Smooth muscle cell (in vitro differentiated cells): ENCODE measurements around the gene MIOX. TPM values are rescaled to one million over a fixed set of nuclear protein-coding genes. Genes with fewer than 3 reads are reported as not detected.
"Not testable (repeated sequence)": the region's sequence is repeated elsewhere in the genome, so short reads cannot be mapped to it uniquely, and the experiment has no call there.

Source experiments
- DNase-seq: peaks from one replicate; lab custom pipeline; 2025; ENCODE audit not compliant: unreplicated experiment; lab: John Stamatoyannopoulos, UW
- H2AFZ ChIP-seq: fragments of 200-600 bp; sonication (generic); 2 replicates; pipeline ENCODE4 v1.6.0; 2016; ENCODE audit warnings: antibody characterized with exemption, low read depth, mild to moderate bottlenecking
- H3F3A ChIP-seq: fragments of 200-600 bp; sonication (generic); 2 replicates; pipeline ENCODE4 v1.6.0; 2017; ENCODE audit warnings: antibody characterized with exemption, low read depth
- H3K27ac ChIP-seq: fragments of 200-600 bp; sonication (generic); 2 replicates; pipeline ENCODE4 v1.5.1; 2016; ENCODE audit warnings: low read depth, mild to moderate bottlenecking
- H3K27me3 ChIP-seq: fragments of 200-600 bp; sonication (generic); 2 replicates; pipeline ENCODE4 v1.6.1; 2016; ENCODE audit warnings: low read depth, mild to moderate bottlenecking
- H3K36me3 ChIP-seq: fragments of 200-600 bp; sonication (generic); 2 replicates; pipeline ENCODE4 v1.5.1; 2016; ENCODE audit warnings: low read depth
- H3K4me1 ChIP-seq: fragments of 200-600 bp; sonication (generic); 2 replicates; pipeline ENCODE4 v1.5.1; 2016; ENCODE audit warnings: low read depth
- H3K4me2 ChIP-seq: fragments of 200-600 bp; sonication (generic); 2 replicates; pipeline ENCODE4 v1.6.0; 2016; ENCODE audit warnings: mild to moderate bottlenecking
- H3K4me3 ChIP-seq: fragments of 200-600 bp; sonication (generic); 2 replicates; pipeline ENCODE4 v1.5.1; 2016; ENCODE audit warnings: mild to moderate bottlenecking
- H3K79me2 ChIP-seq: fragments of 200-600 bp; sonication (generic); 2 replicates; pipeline ENCODE4 v1.6.0; 2016; ENCODE audit warnings: low read depth, mild to moderate bottlenecking
- H3K9ac ChIP-seq: fragments of 200-600 bp; sonication (generic); 2 replicates; pipeline ENCODE4 v1.6.0; 2016; ENCODE audit warnings: low read depth
- H3K9me3 ChIP-seq: fragments of 200-600 bp; sonication (generic); replicated peaks from 2 replicates; pipeline ENCODE4 v1.5.1; 2016; ENCODE audit warnings: low read depth
- H4K20me1 ChIP-seq: fragments of 200-600 bp; sonication (generic); 2 replicates; pipeline ENCODE4 v1.6.0; 2016; ENCODE audit warnings: low read depth
- WGBS: methylation state at CpG from one replicate; pipeline ENCODE4 v1.1.7; 2016; ENCODE audit warnings: low lambda C conversion rate; 5-methylcytosine and 5-hydroxymethylcytosine counted together
- polyA plus RNA-seq: library from polyadenylated mRNA; unstranded; fragments of >200 nt; fragmentation: Nextera tagmentation; extraction: Ambion mirVana; gene quantifications from 2 replicates; pipeline ENCODE4 v1.2.1, GENCODE V29; 2016
- total RNA-seq: library from RNA; depleted of rRNA; stranded (reverse); fragments of >200 nt; gene quantifications from 2 replicates; pipeline ENCODE4 v1.2.3, GENCODE V29; 2014
- TF ChIP-seq, protein P1 (sequence below): fragments of 200-600 bp; sonication (generic); IDR thresholded peaks from 2 replicates; pipeline ENCODE4 v1.5.1; 2017; ENCODE audit warnings: borderline replicate concordance, mild to moderate bottlenecking, antibody characterized with exemption; ENCODE audit not compliant: insufficient read depth, poor library complexity, severe bottlenecking

Gene MIOX
- total and polyA plus RNA-seq, 2 experiments from 2014 or later = 0.49 TPM; not detected in 1

DNA sequence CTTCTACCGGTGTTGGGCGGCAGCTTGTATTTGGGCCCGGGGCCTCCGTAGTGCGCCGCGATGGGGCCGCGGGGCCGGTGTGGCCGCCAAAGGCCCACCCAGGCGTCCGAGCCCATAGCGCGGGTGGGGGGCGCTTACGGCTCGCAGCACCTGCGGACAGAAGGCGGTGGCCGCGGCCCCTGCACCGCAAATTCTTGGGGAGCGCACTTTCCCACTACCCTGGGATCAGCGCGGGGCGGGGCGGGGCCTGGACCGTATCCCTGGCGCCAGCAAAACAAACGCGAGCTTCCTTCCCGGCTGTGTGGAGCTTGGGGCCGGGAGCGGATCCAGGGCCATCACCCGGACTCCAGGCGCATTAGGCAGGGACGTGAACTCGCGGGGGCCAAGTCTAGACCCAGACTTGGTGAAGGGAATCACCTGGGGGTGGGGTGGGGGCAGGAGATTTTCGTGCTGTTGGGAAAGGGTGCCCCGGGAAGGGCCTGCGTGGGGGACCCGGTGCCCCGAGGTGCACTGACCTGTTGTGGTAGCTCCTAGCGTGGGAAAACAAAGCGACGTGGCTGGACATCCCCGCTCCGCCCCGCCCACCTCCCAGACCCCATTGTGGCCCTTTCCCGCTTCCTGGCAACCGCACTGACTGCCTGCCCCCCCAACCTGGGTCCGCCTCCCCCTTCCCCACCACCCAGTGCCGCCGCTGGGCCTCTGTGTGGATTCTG lies 45.5 kb downstream of the MIOX start:
- peak overlapping the region; percentile 81 for H3K9ac ChIP-seq
- TF ChIP-seq, protein P1, sequence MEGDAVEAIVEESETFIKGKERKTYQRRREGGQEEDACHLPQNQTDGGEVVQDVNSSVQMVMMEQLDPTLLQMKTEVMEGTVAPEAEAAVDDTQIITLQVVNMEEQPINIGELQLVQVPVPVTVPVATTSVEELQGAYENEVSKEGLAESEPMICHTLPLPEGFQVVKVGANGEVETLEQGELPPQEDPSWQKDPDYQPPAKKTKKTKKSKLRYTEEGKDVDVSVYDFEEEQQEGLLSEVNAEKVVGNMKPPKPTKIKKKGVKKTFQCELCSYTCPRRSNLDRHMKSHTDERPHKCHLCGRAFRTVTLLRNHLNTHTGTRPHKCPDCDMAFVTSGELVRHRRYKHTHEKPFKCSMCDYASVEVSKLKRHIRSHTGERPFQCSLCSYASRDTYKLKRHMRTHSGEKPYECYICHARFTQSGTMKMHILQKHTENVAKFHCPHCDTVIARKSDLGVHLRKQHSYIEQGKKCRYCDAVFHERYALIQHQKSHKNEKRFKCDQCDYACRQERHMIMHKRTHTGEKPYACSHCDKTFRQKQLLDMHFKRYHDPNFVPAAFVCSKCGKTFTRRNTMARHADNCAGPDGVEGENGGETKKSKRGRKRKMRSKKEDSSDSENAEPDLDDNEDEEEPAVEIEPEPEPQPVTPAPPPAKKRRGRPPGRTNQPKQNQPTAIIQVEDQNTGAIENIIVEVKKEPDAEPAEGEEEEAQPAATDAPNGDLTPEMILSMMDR = no peak
- 4% methylated on average over 36 of the region's 56 CpGs for WGBS
- peaks cover 15% of the 10 kb centered on the region for H4K20me1 ChIP-seq
- H3K27ac ChIP-seq = peak overlapping the region; percentile 97
- H3K36me3 ChIP-seq = no peaks in the 10 kb centered on the region
- H3K4me2 ChIP-seq = peak overlapping the region; percentile 98
- peak; percentile 63 for DNase-seq
- H3K79me2 ChIP-seq = peaks cover 10% of the 10 kb centered on the region
- peaks cover 23% of the 10 kb centered on the region for H3K4me1 ChIP-seq
- no peak overlapping the region for H2AFZ ChIP-seq
- H3K4me3 ChIP-seq = peak overlapping the region; percentile 69
- H3K27me3 ChIP-seq = no peaks in the 10 kb centered on the region
- H3F3A ChIP-seq = peaks cover 57% of the 10 kb centered on the region
- no peaks in the 10 kb centered on the region for H3K9me3 ChIP-seq

DNA sequence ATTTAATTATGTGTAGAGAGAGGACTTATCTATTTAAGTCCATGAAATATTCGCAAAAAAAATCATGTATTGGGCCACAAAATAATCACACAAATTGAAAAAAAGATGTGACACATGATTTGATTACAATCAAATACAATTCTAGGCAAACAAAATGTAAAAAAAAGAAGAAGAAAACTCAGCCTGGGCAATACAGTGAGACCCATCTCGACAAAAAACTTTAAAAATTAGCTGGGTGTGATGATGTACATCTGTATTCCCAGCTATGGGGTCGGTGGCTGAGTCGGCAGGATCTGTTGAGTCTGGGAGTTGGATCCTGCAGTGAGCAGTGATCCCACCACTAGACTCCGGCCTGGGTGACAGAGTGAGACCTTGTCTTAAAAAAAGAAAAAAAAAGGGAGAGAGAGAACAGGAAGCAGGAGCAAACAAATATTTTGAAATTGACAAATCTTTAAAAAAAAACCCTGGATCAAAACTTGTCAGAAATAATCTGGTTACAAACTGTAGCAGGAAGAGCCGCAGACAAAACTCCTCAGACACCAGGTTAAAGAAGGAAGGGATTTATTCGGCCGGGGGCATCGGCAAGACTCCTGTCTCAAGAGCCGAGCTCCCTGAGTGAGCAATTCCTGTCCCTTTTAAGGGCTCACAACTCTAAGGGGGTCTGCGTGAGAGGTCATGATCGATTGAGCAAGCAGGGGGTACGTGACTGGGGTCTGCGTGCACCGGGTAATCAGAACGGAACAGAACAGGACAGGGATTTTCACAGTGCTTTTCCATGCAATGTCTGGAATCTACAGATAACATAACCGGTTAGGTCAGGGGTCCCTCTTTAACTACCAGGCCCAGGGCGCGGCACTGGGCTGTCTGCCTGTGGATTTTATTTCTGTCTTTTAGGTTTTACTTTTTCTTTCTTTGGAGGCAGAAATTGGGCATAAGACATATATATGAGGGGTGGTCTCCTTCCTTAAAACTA lies 46.5 kb downstream of the MIOX start:
- DNase-seq = no peak
- no peaks in the 10 kb centered on the region for H3K9me3 ChIP-seq
- H2AFZ ChIP-seq = no peak overlapping the region
- H3K4me1 ChIP-seq = peaks cover 27% of the 10 kb centered on the region
- H3K79me2 ChIP-seq = peaks cover 12% of the 10 kb centered on the region
- H3K9ac ChIP-seq = peak overlapping the region; percentile 81
- H3F3A ChIP-seq = peaks cover 56% of the 10 kb centered on the region
- peaks cover 12% of the 10 kb centered on the region for H4K20me1 ChIP-seq
- H3K4me2 ChIP-seq = peak overlapping the region; percentile 98
- H3K27ac ChIP-seq = peak overlapping the region; percentile 97
- 17% methylated on average over 19 of the region's 19 CpGs for WGBS
- no peaks in the 10 kb centered on the region for H3K27me3 ChIP-seq
- TF ChIP-seq, protein P1 = no peak
- H3K36me3 ChIP-seq = no peaks in the 10 kb centered on the region
- peak overlapping the region; percentile 69 for H3K4me3 ChIP-seq

DNA sequence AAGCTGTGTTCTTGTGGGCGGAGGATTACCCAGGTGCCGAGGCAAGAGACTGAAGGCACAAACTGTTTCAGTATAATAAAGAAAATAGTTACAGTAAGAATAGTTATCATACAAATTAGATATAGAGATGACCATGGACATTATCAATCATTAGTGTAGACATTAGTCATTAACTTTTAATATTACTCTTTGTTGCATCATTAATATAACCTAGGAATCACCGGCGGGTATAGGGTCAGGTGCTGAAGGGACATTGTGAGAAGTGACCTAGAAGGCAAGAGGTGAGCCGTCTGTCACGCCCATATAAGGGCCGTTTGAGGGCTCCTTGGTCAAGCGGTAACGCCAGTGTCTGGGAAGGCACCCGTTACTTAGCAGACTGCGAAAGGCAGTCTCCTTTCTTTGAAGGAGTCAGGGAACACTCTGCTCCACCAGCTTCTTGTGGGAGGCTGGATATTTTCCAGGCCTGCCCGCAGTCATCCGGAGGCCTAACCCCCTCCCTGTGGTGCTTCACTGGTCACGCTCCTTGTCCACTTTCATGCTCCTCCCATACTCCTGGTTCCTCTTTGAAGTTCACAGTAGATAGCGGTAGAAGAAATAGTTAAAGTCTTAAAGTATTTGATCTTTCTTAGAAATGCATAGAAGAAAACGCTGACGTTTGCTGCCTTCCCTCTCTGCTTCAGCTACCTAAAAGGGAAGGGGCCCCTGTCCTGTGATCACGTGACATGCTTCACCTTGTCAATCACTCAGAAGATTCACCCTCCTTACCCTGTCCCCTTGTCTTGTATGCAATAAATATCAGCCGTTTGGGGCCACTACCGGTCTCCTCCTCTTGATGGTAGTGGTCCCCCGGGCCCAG lies 47.4 kb downstream of the MIOX start:
- H3K36me3 ChIP-seq, H4K20me1 ChIP-seq, H3K9me3 ChIP-seq, H3K27me3 ChIP-seq, H2AFZ ChIP-seq, DNase-seq: not testable (repeated sequence)
- WGBS = 22% methylated on average over 21 of the region's 21 CpGs
- Histone ChIP-seq H3F3A (peaks cover 56% of the 10 kb centered on the region), H3K4me3 (peak overlapping the region; percentile 14), H3K4me1 (peaks cover 34% of the 10 kb centered on the region), H3K9ac (peak overlapping the region; percentile 82), H3K4me2 (peak overlapping the region; percentile 98), H3K27ac (peak overlapping the region; percentile 97), H3K79me2 (peaks cover 12% of the 10 kb centered on the region)
